Kidney (tissue), 14 donors: ENCODE measurements around the gene PASD1. TPM values are rescaled to one million over a fixed set of nuclear protein-coding genes. Genes with fewer than 3 reads are reported as not detected.
A peak's percentile ranks its signal among the peaks of the same experiment; 100 is the strongest.

Experiments
- DNase-seq, 5 donors: peaks; one replicate each; pipeline ENCODE4 v3.0.0-alpha.2; 2013 to 2020
- FAIRE-seq: peaks from 2 replicates; lab custom pipeline; 2012; peaks lifted over from hg19 to GRCh38; lab: Jason Lieb, UNC
- H3K27ac ChIP-seq, 2 donors: one replicate each; pipeline ENCODE4 v1.7.0; 2013; ENCODE audit warnings: low read depth in 2 of 2, low read length in 2 of 2, inconsistent platforms in 1 of 2
- H3K27me3 ChIP-seq: one replicate; pipeline ENCODE4 v1.7.1; 2013; ENCODE audit warnings: low read length, inconsistent platforms; ENCODE audit not compliant: control insufficient read depth, insufficient read depth
- H3K36me3 ChIP-seq, 3 donors: one replicate each; pipeline versions ENCODE4 v1.7.0 to v1.7.1; 2013; ENCODE audit warnings: low read length in 3 of 3, control low read depth in 1 of 3, inconsistent platforms in 1 of 3; ENCODE audit not compliant: insufficient read depth in 3 of 3, control insufficient read depth in 2 of 3
- H3K4me1 ChIP-seq, 3 donors: one replicate each; pipeline versions ENCODE4 v1.7.0 to v1.7.1; 2013; ENCODE audit warnings: low read length in 3 of 3, inconsistent platforms in 1 of 3, low read depth in 1 of 3; ENCODE audit not compliant: control insufficient read depth in 2 of 3, insufficient read depth in 2 of 3
- H3K4me3 ChIP-seq, 3 donors: one replicate each; pipeline versions ENCODE4 v1.7.0 to v1.8.1; 2013; ENCODE audit warnings: low read length in 3 of 3, control low read depth in 1 of 3, inconsistent platforms in 1 of 3
- H3K9ac ChIP-seq, 3 donors: one replicate each; pipeline versions ENCODE4 v1.7.0 to v1.7.1; 2013; ENCODE audit warnings: low read length in 3 of 3, control low read depth in 1 of 3, inconsistent platforms in 1 of 3
- H3K9me3 ChIP-seq, 3 donors: one replicate each; pipeline versions ENCODE4 v1.7.0 to v1.7.1; 2013; ENCODE audit warnings: low read length in 3 of 3, control low read depth in 1 of 3, inconsistent platforms in 1 of 3; ENCODE audit not compliant: control insufficient read depth in 2 of 3, insufficient read depth in 1 of 3
- CTCF ChIP-seq: IDR thresholded peaks from 3 replicates; pipeline ENCODE4 v1.5.1; 2012; ENCODE audit warnings: mild to moderate bottlenecking, moderate library complexity, borderline replicate concordance; ENCODE audit not compliant: insufficient read depth; ENCODE audit errors: extremely low read depth
- intact Hi-C: fragments of 100-400 bp; cut with DNase I; formaldehyde crosslinking; loops from one replicate; pipeline ENCODE4 v1.11.1; 2022
- polyA plus RNA-seq: library from polyadenylated mRNA; stranded (reverse); fragments of 350-450 nt; fragmentation: Illumina TruSeq; extraction: RNeasy Lipid Tissue Mini Kit (QIAGEN cat#74804); gene quantifications from one replicate; pipeline ENCODE4 v1.2.3, GENCODE V29; 2014; ENCODE audit warnings: low read depth, low replicate concordance; ENCODE audit not compliant: insufficient read depth
- total RNA-seq: library from RNA; stranded (reverse); fragmentation: NEBNext Ultra II Directional; extraction: Animal tissue kit (Norgen Biotek cat#: 25700); gene quantifications from one replicate; pipeline ENCODE4 v1.2.1, GENCODE V29; 2021
- donor health status: control.
- donor health status: control.
- donor health status: control.
- donor health status: control.
- donor health status: control.
- donor health status: DM: yes; HTN: yes; CAD: no.
- donor health status: Normal renal cell carcinoma (clear cell type).

PASD1 gene
- total and polyA plus RNA-seq, 2 donors from 2014 or later, result not detected

GRCh38 chrX:151723156-151723760 lies 159.8 kb downstream of the PASD1 start:
- intact Hi-C loops, result no loop called here
- peak in 2 of 5 donors; percentile 8 to 18 for DNase-seq
- Histone ChIP-seq H3K4me3 (no peak overlapping the region), H3K9ac (no peak overlapping the region), H3K27ac (no peak overlapping the region), H3K27me3 (no peaks in the 10 kb centered on the region), H3K4me1 (no peaks in the 10 kb centered on the region), H3K36me3 (no peaks in the 10 kb centered on the region), H3K9me3 (no peaks in the 10 kb centered on the region)
- no peak for TF ChIP-seq CTCF
- FAIRE-seq, result no peak

- Histone ChIP-seq H3K27me3 (no peaks in the 10 kb centered on the region), H3K4me3 (no peak overlapping the region), H3K9ac (no peak overlapping the region), H3K4me1 (no peaks in the 10 kb centered on the region), H3K36me3 (no peaks in the 10 kb centered on the region), H3K27ac (no peak overlapping the region), H3K9me3 (no peaks in the 10 kb centered on the region)
- TF ChIP-seq CTCF, result no peak
- intact Hi-C loops, result no loop called here
- no peak for FAIRE-seq
- DNase-seq, result peak in 1 of 5 donors; percentile 26
Measured at GRCh38 chrX:151724563-151725337, 161.3 kb downstream of the PASD1 start.

- FAIRE-seq (no peak), DNase-seq (peak in 1 of 5 donors; percentile 15)
- intact Hi-C loops, result no loop called here
- no peak overlapping the region for H3K9ac ChIP-seq
- H3K27me3 ChIP-seq, result no peaks in the 10 kb centered on the region
- no peak overlapping the region for H3K27ac ChIP-seq
- TF ChIP-seq CTCF, result no peak
- no peaks in the 10 kb centered on the region for H3K4me1 ChIP-seq
- no peak overlapping the region for H3K4me3 ChIP-seq
- H3K36me3 ChIP-seq, result no peaks in the 10 kb centered on the region
- no peaks in the 10 kb centered on the region for H3K9me3 ChIP-seq
Measured at GRCh38 chrX:151725338-151725614, 161.8 kb downstream of the PASD1 start.

Other genes with a start within 250 kb of the PASD1 start
- gene VMA21, start 166.5 kb upstream of the PASD1 start, total RNA-seq, result 38.5 TPM
- gene VMA21, start 166.5 kb upstream of the PASD1 start, polyA plus RNA-seq, result 16.9 TPM
- gene PRRG3, start 131.8 kb downstream of the PASD1 start, total RNA-seq, result 0.44 TPM
- gene PRRG3, start 131.8 kb downstream of the PASD1 start, polyA plus RNA-seq, result 0.24 TPM
- not detected for gene FATE1, start 152.4 kb downstream of the PASD1 start, total RNA-seq
- 0.52 TPM for gene FATE1, start 152.4 kb downstream of the PASD1 start, polyA plus RNA-seq
- not detected for gene CNGA2, start 171.1 kb downstream of the PASD1 start, total RNA-seq
- gene CNGA2, start 171.1 kb downstream of the PASD1 start, polyA plus RNA-seq, result not detected